AG09319 (cell line): ENCODE data around the gene CTTNBP2NL.
"Not testable (repeated sequence)": the region's sequence is repeated elsewhere in the genome, so short reads cannot be mapped to it uniquely, and the experiment has no call there.

ENCODE experiments used
- DNase-seq: peaks from one replicate; pipeline ENCODE4 v3.0.0-alpha.2; 2010; ENCODE audit warnings: low read depth; ENCODE audit errors: extremely low read depth
- CTCF ChIP-seq: IDR thresholded peaks from 2 replicates; pipeline ENCODE4 v1.5.1; 2011; ENCODE audit warnings: low read depth, mild to moderate bottlenecking, inconsistent platforms, low read length, moderate library complexity

The CTTNBP2NL gene

DNA sequence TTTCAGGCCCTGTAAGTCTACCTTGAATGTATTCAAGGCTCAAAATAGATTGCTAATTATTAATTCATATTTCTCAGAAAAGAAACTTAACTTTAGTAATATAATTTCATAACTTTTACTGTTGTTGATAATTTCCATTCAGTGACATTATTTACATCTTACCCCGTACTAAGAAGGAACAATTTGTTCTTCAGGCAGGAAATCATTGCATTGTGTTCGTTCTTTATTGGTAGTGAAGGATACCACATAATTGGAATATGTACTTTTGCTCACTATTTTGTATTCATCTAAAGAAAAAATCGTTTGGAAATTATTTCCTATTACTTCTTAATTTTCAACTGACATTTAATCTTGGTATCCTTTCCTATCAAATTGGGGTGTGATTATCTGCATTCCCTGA, 39.4 kb downstream of the CTTNBP2NL start:
- no peak for TF ChIP-seq CTCF
- DNase-seq: no peak

DNA sequence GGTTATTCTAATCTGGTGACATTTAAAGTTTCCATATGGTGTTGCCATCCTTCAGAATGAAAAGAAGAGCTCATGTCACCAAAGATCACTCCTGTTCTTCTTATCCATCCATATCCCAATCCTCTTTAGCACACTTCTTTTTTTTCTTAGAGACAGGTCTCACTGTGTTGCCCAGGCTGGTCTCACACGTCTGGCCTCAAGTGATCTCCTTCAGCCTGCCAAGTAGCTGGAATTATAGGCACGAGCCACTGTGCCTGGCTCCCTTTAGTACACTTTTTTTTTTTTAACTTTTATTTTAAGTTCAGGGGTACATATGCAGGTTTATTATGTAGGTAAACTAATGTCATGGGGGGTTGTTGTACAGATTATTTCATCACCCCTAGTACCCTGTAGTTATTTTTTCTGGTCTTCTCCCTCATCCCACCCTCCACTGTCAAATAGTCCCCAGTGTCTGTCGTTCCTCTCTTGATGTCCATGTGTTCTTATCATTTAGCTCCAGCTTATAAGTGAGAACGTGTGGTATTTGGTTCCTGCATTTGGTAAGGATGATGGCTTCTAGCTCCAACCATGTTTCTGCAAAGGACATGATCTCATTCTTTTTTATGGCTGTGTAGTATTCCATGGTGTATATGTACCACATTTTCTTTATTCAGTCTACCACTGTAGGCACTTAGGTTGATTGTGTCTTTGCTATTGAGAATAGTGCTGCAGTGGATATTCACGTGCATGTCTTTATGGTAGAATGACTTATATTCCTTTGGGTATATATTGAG, 40.6 kb downstream of the CTTNBP2NL start:
- DNase-seq: no peak
- TF ChIP-seq CTCF: no peak

- DNase-seq: not testable (repeated sequence)
Observed at GRCh38 chr1:112438156-112438555, 42.1 kb downstream of the CTTNBP2NL start.

DNA sequence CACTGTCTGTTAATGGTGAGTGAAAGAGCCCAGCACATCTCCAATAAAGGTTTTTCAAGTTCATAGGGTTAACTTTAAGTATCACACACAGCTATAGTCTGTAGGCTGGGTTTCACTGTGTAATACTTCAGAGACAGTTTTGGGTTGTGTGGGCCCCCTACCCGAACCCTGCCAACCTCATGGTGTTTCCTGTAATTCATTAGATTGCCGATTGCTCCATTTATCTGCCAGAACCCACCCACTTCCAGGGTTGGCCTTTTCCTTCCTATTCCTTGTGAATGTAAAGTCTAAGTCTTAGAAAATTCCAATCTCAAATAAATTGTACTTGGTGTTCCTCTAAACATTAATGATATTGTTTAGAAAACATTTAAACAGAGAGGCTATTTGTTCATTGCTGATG, 43.6 kb downstream of the CTTNBP2NL start:
- no peak for DNase-seq
- no peak for TF ChIP-seq CTCF

DNA sequence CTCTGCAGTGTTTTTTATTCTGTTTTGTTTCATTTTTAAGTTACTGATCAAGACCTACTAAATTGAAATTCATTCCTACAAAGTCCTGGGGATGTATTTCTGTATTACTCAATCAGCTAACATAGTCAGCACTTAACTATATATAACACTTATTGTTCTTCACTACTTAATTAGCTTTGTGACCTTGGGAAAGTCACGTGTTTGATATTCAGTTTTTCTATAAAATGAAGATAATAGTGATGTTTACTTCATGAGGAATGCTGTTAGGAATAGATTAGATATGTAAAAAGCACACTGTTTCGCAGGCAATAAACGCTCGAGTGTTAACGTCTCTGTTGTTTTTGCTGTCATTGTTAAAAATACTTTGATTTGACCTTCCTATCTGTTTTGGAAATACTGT, 44.6 kb downstream of the CTTNBP2NL start:
- DNase-seq: no peak
- TF ChIP-seq CTCF: no peak

DNA sequence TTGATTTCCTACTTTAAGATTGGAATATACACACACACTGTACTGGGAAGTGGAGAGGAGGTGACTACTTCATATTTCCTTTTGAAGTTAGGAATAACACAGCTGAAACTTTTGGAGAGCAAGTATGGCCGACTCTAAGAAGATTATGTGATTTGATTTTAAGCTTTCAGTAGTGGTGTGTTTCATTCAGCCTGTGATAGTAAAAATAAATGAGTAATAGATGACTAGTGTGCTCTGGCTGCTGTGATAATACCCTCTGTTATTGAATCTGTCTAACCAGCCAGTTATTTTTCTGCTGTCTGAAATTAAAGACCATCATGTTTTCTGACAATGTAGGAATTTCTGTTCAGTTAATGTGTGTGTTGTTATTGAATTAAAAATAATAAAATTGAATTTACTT, 48.3 kb downstream of the CTTNBP2NL start:
- DNase-seq: no peak
- TF ChIP-seq CTCF: no peak

- no peak for DNase-seq
Observed at GRCh38 chr1:112445596-112445995, 49.6 kb downstream of the CTTNBP2NL start.

More at GRCh38 chr1:112445596-112445995, 49.6 kb downstream of the CTTNBP2NL start:
- TF ChIP-seq CTCF: no peak
